Keratinocyte (primary cell): ENCODE data around the gene RAB11A. TPM values are rescaled to one million over a fixed set of nuclear protein-coding genes. Genes with fewer than 3 reads are reported as not detected.

Experiments
- DNase-seq: peaks from one replicate; pipeline ENCODE4 v3.0.0-alpha.2; 2011; ENCODE audit warnings: low read depth, missing footprints, low spot score
- FAIRE-seq: peaks from 2 replicates; lab custom pipeline; 2011; peaks lifted over from hg19 to GRCh38; lab: Jason Lieb, UNC
- H2AFZ ChIP-seq: 2 replicates; pipeline ENCODE4 v1.6.0; 2012; ENCODE audit warnings: low read length, control low read depth, inconsistent platforms; ENCODE audit not compliant: control insufficient read depth
- H3K27ac ChIP-seq: 2 replicates; pipeline ENCODE4 v1.5.1; 2011; ENCODE audit warnings: low read length; ENCODE audit not compliant: control insufficient read depth, insufficient read depth
- H3K27me3 ChIP-seq: 3 replicates; pipeline ENCODE4 v1.6.0; 2011; ENCODE audit warnings: low read length; ENCODE audit not compliant: control insufficient read depth, insufficient read depth; ENCODE audit errors: extremely low read depth
- H3K36me3 ChIP-seq, 2 experiments: 2 replicates in 1 of 2; 3 replicates in 1 of 2; pipeline ENCODE4 v1.5.1; 2011; ENCODE audit warnings: low read length in 2 of 2, mild to moderate bottlenecking in 1 of 2; ENCODE audit not compliant: control insufficient read depth in 2 of 2, insufficient read depth in 2 of 2; ENCODE audit errors: extremely low read depth in 1 of 2
- H3K4me1 ChIP-seq: 3 replicates; pipeline ENCODE4 v1.5.1; 2011; ENCODE audit warnings: low read length; ENCODE audit not compliant: control insufficient read depth, insufficient read depth; ENCODE audit errors: extremely low read depth
- H3K4me2 ChIP-seq: 3 replicates; pipeline ENCODE4 v1.6.0; 2011; ENCODE audit warnings: low read depth, low read length; ENCODE audit not compliant: control insufficient read depth, insufficient read depth; ENCODE audit errors: extremely low read depth
- H3K4me3 ChIP-seq, 3 experiments: fragments of 200-600 bp in 1 of 3; sonication (generic) in 1 of 3; 2 replicates in 2 of 3; 3 replicates in 1 of 3; pipeline ENCODE4 v1.5.1; 2011 to 2016; ENCODE audit warnings: low read length in 3 of 3, mild to moderate bottlenecking in 3 of 3, control low read depth in 2 of 3, inconsistent platforms in 1 of 3, low read depth in 1 of 3, mixed read lengths in 1 of 3, mixed run types in 1 of 3, moderate library complexity in 1 of 3; ENCODE audit not compliant: control insufficient read depth in 2 of 3, insufficient read depth in 2 of 3; ENCODE audit errors: extremely low read depth in 1 of 3
- H3K79me2 ChIP-seq: 2 replicates; pipeline ENCODE4 v1.6.0; 2012; ENCODE audit warnings: low read length; ENCODE audit not compliant: control insufficient read depth, insufficient read depth
- H3K9ac ChIP-seq: 3 replicates; pipeline ENCODE4 v1.6.0; 2011; ENCODE audit warnings: low read length; ENCODE audit not compliant: control insufficient read depth, insufficient read depth; ENCODE audit errors: extremely low read depth
- H3K9me1 ChIP-seq: 3 replicates; pipeline ENCODE4 v1.6.0; 2011; ENCODE audit warnings: low read length; ENCODE audit not compliant: control insufficient read depth, insufficient read depth; ENCODE audit errors: extremely low read depth
- H3K9me3 ChIP-seq: 2 replicates; pipeline ENCODE4 v1.5.1; 2012; ENCODE audit warnings: low read depth, low read length; ENCODE audit not compliant: control insufficient read depth
- H4K20me1 ChIP-seq: 3 replicates; pipeline ENCODE4 v1.6.0; 2011; ENCODE audit warnings: low read length; ENCODE audit not compliant: control insufficient read depth, insufficient read depth; ENCODE audit errors: extremely low read depth
- EZH2 ChIP-seq: IDR thresholded peaks from one replicate; pipeline ENCODE4 v1.6.1; 2012; ENCODE audit warnings: inconsistent platforms, mild to moderate bottlenecking, low read length, moderate library complexity
- dilution Hi-C: fragments of 300-500 bp; cut with MboI; formaldehyde crosslinking; loops from one replicate; pipeline ENCODE4 v1.7.0; 2020; ENCODE audit warnings: low sequenced_read_pairs; ENCODE audit not compliant: extremely low pct_ligation_motif_present
- polyA plus RNA-seq, 5 experiments: library from polyadenylated mRNA; depleted of rRNA in 3 of 5; stranded (reverse) in 3 of 5; stranded (forward) in 1 of 5; unstranded in 1 of 5; fragments of >200 nt; gene quantifications; 1 replicate in 1 of 5; 2 replicates in 3 of 5; 3 replicates in 1 of 5; pipeline versions ENCODE4 v1.2.1 to v1.2.3, GENCODE V29; 2011 to 2012; ENCODE audit warnings: missing spikeins in 2 of 5, low read depth in 1 of 5, low replicate concordance in 1 of 5
- TF ChIP-seq, protein P1 (sequence below), 3 experiments: IDR thresholded peaks in 1 of 3; conservative IDR thresholded peaks in 1 of 3; optimal IDR thresholded peaks in 1 of 3; 2 replicates in 2 of 3; 3 replicates in 1 of 3; pipeline versions ENCODE3 to v1.5.1; 2011; ENCODE audit warnings: low read length in 3 of 3, mild to moderate bottlenecking in 3 of 3, moderate library complexity in 2 of 3, control low read depth in 1 of 3, inconsistent platforms in 1 of 3; ENCODE audit not compliant: insufficient read depth in 2 of 3; ENCODE audit errors: extremely low read depth in 1 of 3

Gene RAB11A
- polyA plus RNA-seq, 1 donor (not counting 4 experiments of a cell fraction or from before 2014, with no cell fraction given) = 537 TPM

- FAIRE-seq (peak; percentile 66), DNase-seq (no peak)
- H3K27me3 ChIP-seq = no peaks in the 10 kb centered on the region
- TF ChIP-seq, protein P1, sequence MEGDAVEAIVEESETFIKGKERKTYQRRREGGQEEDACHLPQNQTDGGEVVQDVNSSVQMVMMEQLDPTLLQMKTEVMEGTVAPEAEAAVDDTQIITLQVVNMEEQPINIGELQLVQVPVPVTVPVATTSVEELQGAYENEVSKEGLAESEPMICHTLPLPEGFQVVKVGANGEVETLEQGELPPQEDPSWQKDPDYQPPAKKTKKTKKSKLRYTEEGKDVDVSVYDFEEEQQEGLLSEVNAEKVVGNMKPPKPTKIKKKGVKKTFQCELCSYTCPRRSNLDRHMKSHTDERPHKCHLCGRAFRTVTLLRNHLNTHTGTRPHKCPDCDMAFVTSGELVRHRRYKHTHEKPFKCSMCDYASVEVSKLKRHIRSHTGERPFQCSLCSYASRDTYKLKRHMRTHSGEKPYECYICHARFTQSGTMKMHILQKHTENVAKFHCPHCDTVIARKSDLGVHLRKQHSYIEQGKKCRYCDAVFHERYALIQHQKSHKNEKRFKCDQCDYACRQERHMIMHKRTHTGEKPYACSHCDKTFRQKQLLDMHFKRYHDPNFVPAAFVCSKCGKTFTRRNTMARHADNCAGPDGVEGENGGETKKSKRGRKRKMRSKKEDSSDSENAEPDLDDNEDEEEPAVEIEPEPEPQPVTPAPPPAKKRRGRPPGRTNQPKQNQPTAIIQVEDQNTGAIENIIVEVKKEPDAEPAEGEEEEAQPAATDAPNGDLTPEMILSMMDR (optimal IDR thresholded peaks at IDR 0.05 in 1 of 3, IDR thresholded peaks at IDR 0.05 in 1 of 3, conservative IDR thresholded peaks at IDR 0.05 in 1 of 3; ENCODE audit: extremely low read depth in 1 of 3, insufficient read depth in 2 of 3, low read length in 3 of 3) = peak; percentile 70 to 84 (median 81)
- TF ChIP-seq EZH2 = no peak
- H4K20me1 ChIP-seq = no peaks in the 10 kb centered on the region
- no peaks in the 10 kb centered on the region for H3K9me3 ChIP-seq
- H3K36me3 ChIP-seq = no peaks in the 10 kb centered on the region
- no peaks in the 10 kb centered on the region for H3K79me2 ChIP-seq
- H3K27ac ChIP-seq = no peak overlapping the region
- no peaks in the 10 kb centered on the region for H3K9me1 ChIP-seq
- dilution Hi-C loops = no loop called here
- no peak overlapping the region for H2AFZ ChIP-seq
- H3K4me2 ChIP-seq = no peak overlapping the region
- H3K4me1 ChIP-seq = no peaks in the 10 kb centered on the region
- no peak overlapping the region for H3K4me3 ChIP-seq
- no peak overlapping the region for H3K9ac ChIP-seq
Observed at GRCh38 chr15:65824031-65824743, 45.1 kb upstream of the RAB11A start.

- Histone ChIP-seq H3K36me3 (no peaks in the 10 kb centered on the region), H3K4me1 (no peaks in the 10 kb centered on the region), H3K27me3 (no peaks in the 10 kb centered on the region), H3K4me2 (no peak overlapping the region), H3K9me3 (no peaks in the 10 kb centered on the region), H3K9ac (no peak overlapping the region), H2AFZ (no peak overlapping the region), H3K27ac (no peak overlapping the region), H3K4me3 (no peak overlapping the region), H3K79me2 (no peaks in the 10 kb centered on the region), H3K9me1 (no peaks in the 10 kb centered on the region), H4K20me1 (no peaks in the 10 kb centered on the region)
- FAIRE-seq = no peak
- DNase-seq = no peak
- dilution Hi-C loops = no loop called here
- TF ChIP-seq, protein P1 (optimal IDR thresholded peaks at IDR 0.05 in 1 of 3, IDR thresholded peaks at IDR 0.05 in 1 of 3, conservative IDR thresholded peaks at IDR 0.05 in 1 of 3; ENCODE audit: extremely low read depth in 1 of 3, insufficient read depth in 2 of 3, low read length in 3 of 3) = no peak
- TF ChIP-seq EZH2 = no peak
Observed at GRCh38 chr15:65824941-65825544, 44.2 kb upstream of the RAB11A start.
